ENCODE data around the gene FNDC3B. TPM values are rescaled to one million over a fixed set of nuclear protein-coding genes. Genes with fewer than 3 reads are reported as not detected.

Gene FNDC3B
- total and polyA plus RNA-seq, 9 of the 15 experiments (the other 6 are each of a cell fraction or from before 2014, with no cell fraction given) = 7.0 to 35.8 (median 16.2) TPM

DNA sequence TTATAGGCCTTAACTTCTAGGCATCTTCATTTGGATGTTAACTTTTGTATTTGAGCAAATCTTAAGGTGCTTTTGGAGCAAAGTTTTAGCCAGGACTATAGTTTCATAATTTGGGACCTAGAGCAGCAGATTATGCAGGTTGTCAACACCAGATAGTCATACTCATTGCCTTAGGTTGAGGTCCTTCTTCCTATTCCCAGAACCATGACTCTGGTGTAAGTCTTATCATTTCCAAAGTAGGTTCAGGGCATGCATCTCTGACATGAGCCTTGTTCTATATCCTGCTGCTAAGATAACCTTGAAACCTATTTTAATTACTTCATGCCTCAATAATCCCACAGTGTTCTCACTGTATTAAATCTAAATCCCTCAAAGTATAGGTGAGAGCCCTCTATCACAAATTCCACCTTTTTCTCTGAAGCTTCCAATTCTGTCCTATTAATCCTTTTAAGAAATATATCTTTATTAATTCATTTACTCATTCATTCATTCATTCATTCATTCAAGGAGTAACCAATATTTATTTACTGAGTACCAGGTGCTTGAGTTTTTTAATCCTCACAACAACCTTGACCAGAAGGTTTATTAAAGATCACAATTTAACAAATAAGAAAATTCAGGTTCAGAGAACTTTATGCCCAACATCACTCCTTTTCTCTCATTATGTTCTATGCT lies 2.7 kb upstream of the FNDC3B start (continued):
- TF ChIP-seq, protein P1, sequence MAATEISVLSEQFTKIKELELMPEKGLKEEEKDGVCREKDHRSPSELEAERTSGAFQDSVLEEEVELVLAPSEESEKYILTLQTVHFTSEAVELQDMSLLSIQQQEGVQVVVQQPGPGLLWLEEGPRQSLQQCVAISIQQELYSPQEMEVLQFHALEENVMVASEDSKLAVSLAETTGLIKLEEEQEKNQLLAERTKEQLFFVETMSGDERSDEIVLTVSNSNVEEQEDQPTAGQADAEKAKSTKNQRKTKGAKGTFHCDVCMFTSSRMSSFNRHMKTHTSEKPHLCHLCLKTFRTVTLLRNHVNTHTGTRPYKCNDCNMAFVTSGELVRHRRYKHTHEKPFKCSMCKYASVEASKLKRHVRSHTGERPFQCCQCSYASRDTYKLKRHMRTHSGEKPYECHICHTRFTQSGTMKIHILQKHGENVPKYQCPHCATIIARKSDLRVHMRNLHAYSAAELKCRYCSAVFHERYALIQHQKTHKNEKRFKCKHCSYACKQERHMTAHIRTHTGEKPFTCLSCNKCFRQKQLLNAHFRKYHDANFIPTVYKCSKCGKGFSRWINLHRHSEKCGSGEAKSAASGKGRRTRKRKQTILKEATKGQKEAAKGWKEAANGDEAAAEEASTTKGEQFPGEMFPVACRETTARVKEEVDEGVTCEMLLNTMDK (IDR thresholded peaks at IDR 0.05; ENCODE audit: borderline replicate concordance, insufficient read depth, low read depth, low read length, poor library complexity, severe bottlenecking) = no peak
- peak; percentile 55; the same call in 1 of the 2 replicates for TF ChIP-seq CTBP1 (IDR thresholded peaks at IDR 0.05; ENCODE audit: borderline replicate concordance)
- TF ChIP-seq, protein P2, sequence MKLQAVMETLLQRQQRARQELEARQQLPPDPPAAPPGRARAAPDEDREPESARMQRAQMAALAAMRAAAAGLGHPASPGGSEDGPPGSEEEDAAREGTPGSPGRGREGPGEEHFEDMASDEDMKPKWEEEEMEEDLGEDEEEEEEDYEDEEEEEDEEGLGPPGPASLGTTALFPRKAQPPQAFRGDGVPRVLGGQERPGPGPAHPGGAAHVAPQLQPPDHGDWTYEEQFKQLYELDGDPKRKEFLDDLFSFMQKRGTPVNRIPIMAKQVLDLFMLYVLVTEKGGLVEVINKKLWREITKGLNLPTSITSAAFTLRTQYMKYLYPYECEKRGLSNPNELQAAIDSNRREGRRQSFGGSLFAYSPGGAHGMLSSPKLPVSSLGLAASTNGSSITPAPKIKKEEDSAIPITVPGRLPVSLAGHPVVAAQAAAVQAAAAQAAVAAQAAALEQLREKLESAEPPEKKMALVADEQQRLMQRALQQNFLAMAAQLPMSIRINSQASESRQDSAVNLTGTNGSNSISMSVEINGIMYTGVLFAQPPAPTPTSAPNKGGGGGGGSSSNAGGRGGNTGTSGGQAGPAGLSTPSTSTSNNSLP (IDR thresholded peaks at IDR 0.05; ENCODE audit: borderline replicate concordance, low read depth, low read length) = peak; percentile 83; the same call in 1 of the 2 replicates

DNA sequence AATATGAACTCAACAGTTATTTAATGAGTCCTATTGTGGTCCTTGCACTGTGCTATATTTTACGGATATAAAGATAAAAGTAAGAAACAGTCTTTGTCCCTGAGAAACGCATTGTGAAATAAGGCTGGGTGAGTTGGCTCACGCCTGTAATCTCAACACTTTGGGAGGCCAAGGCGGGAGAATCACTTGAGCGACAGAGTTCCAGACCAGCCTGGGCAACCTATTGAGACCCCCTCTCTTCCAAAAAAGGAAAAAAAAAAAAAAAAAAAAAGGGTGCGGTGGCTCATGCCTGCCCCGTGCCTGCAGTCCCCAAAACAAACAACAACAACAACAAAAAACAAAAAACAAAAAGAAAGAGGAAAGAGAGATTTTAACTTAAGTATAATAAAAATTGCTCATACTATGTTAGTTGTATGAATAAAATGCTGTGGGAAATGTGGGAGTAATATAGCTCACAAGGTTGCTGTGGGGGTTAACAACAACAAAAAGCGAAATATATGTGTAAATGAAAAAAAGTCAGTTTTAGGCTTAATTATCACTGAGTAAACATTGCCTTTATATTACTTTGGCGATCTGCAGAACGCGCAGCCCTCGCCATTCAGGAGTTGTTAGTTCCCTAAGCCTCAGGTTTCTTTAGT lies 461 bp upstream of the FNDC3B start:
- intact Hi-C loops (cut with micrococcal nuclease) = loop anchor here (1.0 to 5.0 kb wide), 6 partner anchors 68 to 163 kb away; no protein-coding TSS in a partner anchor
- peaks cover 48% of the 10 kb centered on the region for H3K79me2 ChIP-seq (ENCODE audit: control insufficient read depth, insufficient read depth, low read length)
- FAIRE-seq (no peak), ATAC-seq (no peak), DNase-seq (ENCODE audit: extremely low read depth in 1 of 4, low spot score in 3 of 4) (peak in 1 of 4 experiments; percentile 48)
- H3K27me3 ChIP-seq (ENCODE audit: control insufficient read depth in 2 of 2, insufficient read depth in 2 of 2, low read length in 2 of 2) = no peaks in the 10 kb centered on the region
- no peaks in the 10 kb centered on the region for H4K20me1 ChIP-seq (replicated peaks; ENCODE audit: control insufficient read depth, insufficient read depth, low read length)
- in situ Hi-C loops (cut with MboI) = no loop called here
- H2AFZ ChIP-seq (ENCODE audit: low read depth, low read length) = peak overlapping the region; percentile 89
- peak overlapping the region; percentile 81 for H3K4me3 ChIP-seq
- ChIA-PET CTCF (ENCODE audit: low intra/inter-chr PET ratio) (no interaction called here), POLR2A (interaction anchor here (0.6 to 1.4 kb wide), 15 partner anchors 9 to 312 kb away, joined by 3 to 5 read pairs (median 3); no protein-coding TSS in a partner anchor)
- H3K9ac ChIP-seq (ENCODE audit: insufficient read depth in 1 of 2, low read depth in 2 of 2, low read length in 2 of 2) = peak overlapping the region; percentile 90 to 99; a peak in 3 of 4 replicates
- no peaks in the 10 kb centered on the region; the same call in 1 of the 2 replicates for H3K9me3 ChIP-seq (replicated peaks; ENCODE audit: control insufficient read depth, insufficient read depth, low read depth, low read length)
- peak overlapping the region; percentile 88 for H3K27ac ChIP-seq (ENCODE audit: extremely low read depth, low read depth, low read length)
- peaks cover 31 to 37% of the 10 kb centered on the region in 2 experiments for H3K4me1 ChIP-seq (replicated peaks in 1 of 2; ENCODE audit: control insufficient read depth in 2 of 2, insufficient read depth in 2 of 2, low read length in 2 of 2)
- BruUV-seq (replicated peaks) = no TSS peak
- H3K36me3 ChIP-seq (ENCODE audit: control insufficient read depth, insufficient read depth, low read length) = peaks cover 7% of the 10 kb centered on the region; the same call in 1 of the 3 replicates
- 13% methylated on average over 11 of the region's 12 CpGs for WGBS (ENCODE audit: insufficient coverage, low coverage, missing lambda C conversion rate)
- H3K9me1 ChIP-seq (ENCODE audit: control insufficient read depth, insufficient read depth, low read length) = no peaks in the 10 kb centered on the region
- peak overlapping the region; percentile 79 for H3K4me2 ChIP-seq (ENCODE audit: insufficient read depth, low read length)
- no peak for TF ChIP-seq PURB (CRISPR knock-in tag; IDR thresholded peaks at IDR 0.05; ENCODE audit: low read depth)
- TF ChIP-seq CEBPG (CRISPR knock-in tag; IDR thresholded peaks at IDR 0.05) = 0 out of 2 replicates have a peak, but pooled peaks have one; percentile 34
- TF ChIP-seq CEBPG (tag; conservative IDR thresholded peaks at IDR 0.05 in 1 of 2, IDR thresholded peaks at IDR 0.05 in 1 of 2) = peak in 1 of 2 experiments; percentile 61; a peak in 3 of 4 replicates
- TF ChIP-seq POLR2A (conservative IDR thresholded peaks at IDR 0.05) = no peak
- no peak for TF ChIP-seq CAMTA2 (CRISPR knock-in tag; conservative IDR thresholded peaks at IDR 0.05)
- TF ChIP-seq ZSCAN29 (IDR thresholded peaks at IDR 0.05) = no peak
- no peak for TF ChIP-seq MAFK (IDR thresholded peaks at IDR 0.05; ENCODE audit: low read length)
- TF ChIP-seq, protein P3, sequence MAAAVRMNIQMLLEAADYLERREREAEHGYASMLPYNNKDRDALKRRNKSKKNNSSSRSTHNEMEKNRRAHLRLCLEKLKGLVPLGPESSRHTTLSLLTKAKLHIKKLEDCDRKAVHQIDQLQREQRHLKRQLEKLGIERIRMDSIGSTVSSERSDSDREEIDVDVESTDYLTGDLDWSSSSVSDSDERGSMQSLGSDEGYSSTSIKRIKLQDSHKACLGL (CRISPR knock-in tag; IDR thresholded peaks at IDR 0.05; ENCODE audit: borderline replicate concordance, poor library complexity, severe bottlenecking) = no peak
- peak; percentile 55; the same call in 1 of the 2 replicates for TF ChIP-seq NBN (IDR thresholded peaks at IDR 0.05; ENCODE audit: low read depth)
